ENCODE measurements around the gene ETS2.

ETS2 gene

DNA sequence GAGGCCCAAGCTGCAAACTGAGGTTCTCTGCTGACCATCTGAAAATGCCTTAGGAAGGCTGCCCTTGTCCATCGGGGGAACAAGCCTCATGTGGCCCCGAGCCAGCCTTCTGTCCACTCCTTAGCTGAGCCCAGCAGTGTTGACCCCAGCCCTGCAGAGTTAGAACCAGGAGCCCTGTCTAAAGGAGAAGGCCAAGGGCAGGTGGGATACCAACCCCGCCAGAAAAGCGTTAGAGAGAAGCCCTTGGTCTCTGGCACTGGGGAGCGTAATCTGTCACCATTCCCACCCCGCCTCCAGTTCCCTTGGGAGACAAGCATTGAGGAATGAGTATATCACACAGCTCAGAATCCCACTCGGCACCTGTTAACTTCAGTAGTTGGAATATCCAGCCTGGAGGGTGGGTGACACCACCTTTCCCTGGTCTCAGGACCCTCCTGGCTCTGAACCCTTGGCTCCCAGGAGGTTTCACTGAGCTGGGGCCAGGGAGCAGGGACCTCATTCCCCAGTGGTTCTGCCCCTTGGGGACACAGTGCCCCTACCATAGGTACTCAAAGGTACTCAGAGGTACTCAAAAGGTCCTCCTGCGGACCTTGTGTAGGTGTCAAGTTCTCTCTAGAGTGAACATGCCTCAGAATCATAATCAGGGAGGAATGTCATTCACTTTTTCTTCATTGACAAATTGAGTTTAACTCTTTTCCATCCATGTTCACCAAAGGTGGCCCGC lies 16.4 kb downstream of the ETS2 start:
- ATAC-seq (ENCODE audit: low read depth), result no peak
- H3K27ac ChIP-seq (ENCODE audit: poor library complexity, severe bottlenecking), result peak overlapping the region; percentile 76
- TF ChIP-seq, protein P1, sequence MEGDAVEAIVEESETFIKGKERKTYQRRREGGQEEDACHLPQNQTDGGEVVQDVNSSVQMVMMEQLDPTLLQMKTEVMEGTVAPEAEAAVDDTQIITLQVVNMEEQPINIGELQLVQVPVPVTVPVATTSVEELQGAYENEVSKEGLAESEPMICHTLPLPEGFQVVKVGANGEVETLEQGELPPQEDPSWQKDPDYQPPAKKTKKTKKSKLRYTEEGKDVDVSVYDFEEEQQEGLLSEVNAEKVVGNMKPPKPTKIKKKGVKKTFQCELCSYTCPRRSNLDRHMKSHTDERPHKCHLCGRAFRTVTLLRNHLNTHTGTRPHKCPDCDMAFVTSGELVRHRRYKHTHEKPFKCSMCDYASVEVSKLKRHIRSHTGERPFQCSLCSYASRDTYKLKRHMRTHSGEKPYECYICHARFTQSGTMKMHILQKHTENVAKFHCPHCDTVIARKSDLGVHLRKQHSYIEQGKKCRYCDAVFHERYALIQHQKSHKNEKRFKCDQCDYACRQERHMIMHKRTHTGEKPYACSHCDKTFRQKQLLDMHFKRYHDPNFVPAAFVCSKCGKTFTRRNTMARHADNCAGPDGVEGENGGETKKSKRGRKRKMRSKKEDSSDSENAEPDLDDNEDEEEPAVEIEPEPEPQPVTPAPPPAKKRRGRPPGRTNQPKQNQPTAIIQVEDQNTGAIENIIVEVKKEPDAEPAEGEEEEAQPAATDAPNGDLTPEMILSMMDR (IDR thresholded peaks at IDR 0.05; ENCODE audit: poor library complexity, severe bottlenecking), result no peak
- no peaks in the 10 kb centered on the region for H3K27me3 ChIP-seq (ENCODE audit: insufficient read depth, poor library complexity, severe bottlenecking)
- H3K9me3 ChIP-seq (ENCODE audit: severe bottlenecking), result no peaks in the 10 kb centered on the region
- H3K4me3 ChIP-seq (ENCODE audit: severe bottlenecking), result no peak overlapping the region
- peaks cover 79% of the 10 kb centered on the region for H3K36me3 ChIP-seq (ENCODE audit: low read depth)
- peaks cover 32% of the 10 kb centered on the region for H3K4me1 ChIP-seq (ENCODE audit: insufficient read depth, poor library complexity, severe bottlenecking)
- DNase-seq (ENCODE audit: low spot score), result no peak

DNA sequence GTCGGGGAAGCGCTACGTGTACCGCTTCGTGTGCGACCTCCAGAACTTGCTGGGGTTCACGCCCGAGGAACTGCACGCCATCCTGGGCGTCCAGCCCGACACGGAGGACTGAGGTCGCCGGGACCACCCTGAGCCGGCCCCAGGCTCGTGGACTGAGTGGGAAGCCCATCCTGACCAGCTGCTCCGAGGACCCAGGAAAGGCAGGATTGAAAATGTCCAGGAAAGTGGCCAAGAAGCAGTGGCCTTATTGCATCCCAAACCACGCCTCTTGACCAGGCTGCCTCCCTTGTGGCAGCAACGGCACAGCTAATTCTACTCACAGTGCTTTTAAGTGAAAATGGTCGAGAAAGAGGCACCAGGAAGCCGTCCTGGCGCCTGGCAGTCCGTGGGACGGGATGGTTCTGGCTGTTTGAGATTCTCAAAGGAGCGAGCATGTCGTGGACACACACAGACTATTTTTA lies 17.1 kb downstream of the ETS2 start:
- Histone ChIP-seq H3K9me3 (ENCODE audit: severe bottlenecking) (no peaks in the 10 kb centered on the region), H3K36me3 (ENCODE audit: low read depth) (peaks cover 72% of the 10 kb centered on the region), H3K4me3 (ENCODE audit: severe bottlenecking) (no peak overlapping the region), H3K27me3 (ENCODE audit: insufficient read depth, poor library complexity, severe bottlenecking) (no peaks in the 10 kb centered on the region), H3K4me1 (ENCODE audit: insufficient read depth, poor library complexity, severe bottlenecking) (peaks cover 25% of the 10 kb centered on the region), H3K27ac (ENCODE audit: poor library complexity, severe bottlenecking) (no peak overlapping the region)
- TF ChIP-seq, protein P1 (IDR thresholded peaks at IDR 0.05; ENCODE audit: poor library complexity, severe bottlenecking), result no peak
- DNase-seq (ENCODE audit: low spot score) (no peak), ATAC-seq (ENCODE audit: low read depth) (no peak)

DNA sequence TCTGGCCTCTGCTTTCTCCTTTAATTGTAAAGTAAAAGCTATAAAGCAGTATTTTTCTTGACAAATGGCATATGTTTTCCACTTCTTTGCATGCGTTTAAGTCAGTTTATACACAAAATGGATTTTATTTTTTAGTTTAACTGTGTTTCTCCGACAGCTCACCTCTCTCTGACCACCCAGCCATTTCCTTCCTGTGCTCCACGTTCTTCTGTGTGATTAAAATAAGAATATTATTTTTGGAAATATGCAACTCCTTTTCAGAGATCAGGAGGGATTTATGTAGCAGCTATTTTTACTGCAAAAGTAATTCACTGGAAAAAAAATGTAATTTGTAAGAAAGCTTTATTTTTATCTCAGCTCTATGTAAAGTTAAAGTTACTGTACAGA lies 18.0 kb downstream of the ETS2 start:
- no peaks in the 10 kb centered on the region for H3K27me3 ChIP-seq (ENCODE audit: insufficient read depth, poor library complexity, severe bottlenecking)
- no peak overlapping the region for H3K4me3 ChIP-seq (ENCODE audit: severe bottlenecking)
- no peak for ATAC-seq (ENCODE audit: low read depth)
- H3K9me3 ChIP-seq (ENCODE audit: severe bottlenecking), result no peaks in the 10 kb centered on the region
- peak overlapping the region; percentile 20 for H3K27ac ChIP-seq (ENCODE audit: poor library complexity, severe bottlenecking)
- no peak for DNase-seq (ENCODE audit: low spot score)
- TF ChIP-seq, protein P1 (IDR thresholded peaks at IDR 0.05; ENCODE audit: poor library complexity, severe bottlenecking), result no peak
- peaks cover 21% of the 10 kb centered on the region for H3K4me1 ChIP-seq (ENCODE audit: insufficient read depth, poor library complexity, severe bottlenecking)
- H3K36me3 ChIP-seq (ENCODE audit: low read depth), result peaks cover 63% of the 10 kb centered on the region

DNA sequence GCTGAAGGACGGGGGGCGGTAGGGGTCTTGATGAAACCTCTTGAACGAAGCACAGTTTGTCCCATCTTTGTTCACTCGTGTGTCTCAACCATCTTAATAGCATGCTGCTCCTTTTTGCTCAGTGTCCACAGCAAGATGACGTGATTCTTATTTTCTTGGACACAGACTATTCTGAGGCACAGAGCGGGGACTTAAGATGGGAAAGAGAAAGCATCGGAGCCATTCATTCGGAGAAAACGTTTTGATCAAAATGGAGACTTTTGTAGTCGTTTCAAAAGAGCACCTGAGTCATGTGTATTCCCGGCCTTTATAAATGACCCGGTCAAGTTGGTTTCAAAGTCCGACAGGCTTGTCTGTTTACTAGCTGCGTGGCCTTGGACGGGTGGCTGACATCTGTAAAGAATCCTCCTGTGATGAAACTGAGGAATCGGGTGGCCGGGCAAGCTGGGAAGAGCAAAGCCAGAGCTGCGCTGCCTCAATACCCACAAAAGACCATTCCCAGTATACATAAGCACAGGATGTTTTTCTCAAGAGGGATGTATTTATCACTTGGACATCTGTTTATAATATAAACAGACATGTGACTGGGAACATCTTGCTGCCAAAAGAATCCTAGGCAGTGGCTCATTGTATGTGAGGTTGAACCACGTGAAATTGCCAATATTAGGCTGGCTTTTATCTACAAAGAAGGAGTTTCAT lies 18.5 kb downstream of the ETS2 start:
- no peaks in the 10 kb centered on the region for H3K9me3 ChIP-seq (ENCODE audit: severe bottlenecking)
- peaks cover 15% of the 10 kb centered on the region for H3K4me1 ChIP-seq (ENCODE audit: insufficient read depth, poor library complexity, severe bottlenecking)
- TF ChIP-seq, protein P1 (IDR thresholded peaks at IDR 0.05; ENCODE audit: poor library complexity, severe bottlenecking), result no peak
- H3K27me3 ChIP-seq (ENCODE audit: insufficient read depth, poor library complexity, severe bottlenecking), result no peaks in the 10 kb centered on the region
- H3K4me3 ChIP-seq (ENCODE audit: severe bottlenecking), result no peak overlapping the region
- H3K36me3 ChIP-seq (ENCODE audit: low read depth), result peaks cover 58% of the 10 kb centered on the region
- peak overlapping the region; percentile 20 for H3K27ac ChIP-seq (ENCODE audit: poor library complexity, severe bottlenecking)
- no peak for DNase-seq (ENCODE audit: low spot score)
- ATAC-seq (ENCODE audit: low read depth), result no peak
